HG02763 (cell line): ENCODE results near the gene ZNF609.
"Not testable (repeated sequence)": the region's sequence is repeated elsewhere in the genome, so short reads cannot be mapped to it uniquely, and the experiment has no call there.

Experiments
- ATAC-seq: cut with Tn5 transposase; IDR thresholded peaks from one replicate; pipeline ENCODE4 v1.9.1; 2021; ENCODE audit warnings: mild to moderate bottlenecking, moderate library complexity; ENCODE audit not compliant: unreplicated experiment

The ZNF609 gene

GRCh38 chr15:64456634-64457108 lies 3.7 kb upstream of the ZNF609 start:
- ATAC-seq, result no peak

- ATAC-seq, result no peak
These were observed 1.2 kb upstream of the ZNF609 start for GRCh38 chr15:64459066-64459781.

GRCh38 chr15:64460724-64461720 lies 644 bp downstream of the ZNF609 start:
- no peak for ATAC-seq

- ATAC-seq, result no peak
These were observed 1.4 kb downstream of the ZNF609 start for GRCh38 chr15:64461721-64462162.

- ATAC-seq, result no peak
These were observed 2.1 kb downstream of the ZNF609 start for GRCh38 chr15:64462492-64462891.

- ATAC-seq, result no peak
These were observed 4.1 kb downstream of the ZNF609 start for GRCh38 chr15:64464276-64465005.

- no peak for ATAC-seq
These were observed 6.2 kb downstream of the ZNF609 start for GRCh38 chr15:64466408-64467141.

- no peak for ATAC-seq
These were observed 11.8 kb downstream of the ZNF609 start for GRCh38 chr15:64472161-64472560.

- ATAC-seq, result no peak
These were observed 14.5 kb downstream of the ZNF609 start for GRCh38 chr15:64474846-64475245.

- no peak for ATAC-seq
These were observed 16.2 kb downstream of the ZNF609 start for GRCh38 chr15:64476550-64476949.

GRCh38 chr15:64478863-64479262 lies 18.5 kb downstream of the ZNF609 start:
- ATAC-seq, result no peak

- ATAC-seq, result no peak
These were observed 20.5 kb downstream of the ZNF609 start for GRCh38 chr15:64480891-64481290.

GRCh38 chr15:64483749-64484148 lies 23.4 kb downstream of the ZNF609 start:
- ATAC-seq, result no peak

- no peak for ATAC-seq
These were observed 25.4 kb downstream of the ZNF609 start for GRCh38 chr15:64485796-64486195.

GRCh38 chr15:64490598-64491259 lies 30.4 kb downstream of the ZNF609 start:
- no peak for ATAC-seq

- ATAC-seq, result no peak
These were observed 33.3 kb downstream of the ZNF609 start for GRCh38 chr15:64493641-64494040.

GRCh38 chr15:64495968-64496367 lies 35.6 kb downstream of the ZNF609 start:
- ATAC-seq, result not testable (repeated sequence)

- no peak for ATAC-seq
These were observed 40.5 kb downstream of the ZNF609 start for GRCh38 chr15:64500695-64501395.

GRCh38 chr15:64501396-64501715 lies 41.0 kb downstream of the ZNF609 start:
- no peak for ATAC-seq
